SK-N-SH (cell line): ENCODE results near the gene WNK2. TPM values are rescaled to one million over a fixed set of nuclear protein-coding genes. Genes with fewer than 3 reads are reported as not detected.

ENCODE experiments used
- CTCF ChIA-PET: fragments of 300-600, 350-600 bp; formaldehyde crosslinking; extraction: SDS; loops from one replicate; lab custom pipeline; 2021; lab: Yijun Ruan, JAX
- POLR2A ChIA-PET: fragments of 350-600 bp; sonication (Branson Sonifier 250); formaldehyde crosslinking; extraction: SDS; loops from one replicate; lab custom pipeline; 2020; ENCODE audit warnings: antibody characterized with exemption, inconsistent platforms; lab: Yijun Ruan, JAX
- DNase-seq: peaks from one replicate; pipeline ENCODE4 v3.0.0; 2012
- H2AFZ ChIP-seq: fragments of 200-600 bp; sonication (generic); 2 replicates; pipeline ENCODE4 v1.8.1; 2016; ENCODE audit warnings: antibody characterized with exemption, mild to moderate bottlenecking, low read depth
- H3F3A ChIP-seq: fragments of 200-600 bp; sonication (generic); replicated peaks from 2 replicates; pipeline ENCODE3; 2016; ENCODE audit warnings: antibody characterized with exemption, mild to moderate bottlenecking; ENCODE audit not compliant: insufficient read depth
- H3K27ac ChIP-seq, 2 experiments: fragments of 200-500 bp in 1 of 2; fragments of 200-600 bp in 1 of 2; sonication (Bioruptor generic) in 1 of 2; sonication (generic), shearing (Covaris generic) in 1 of 2; 2 replicates each; pipeline versions ENCODE4 v1.5.1 to v1.6.1; 2014 to 2016; ENCODE audit warnings: low read depth in 2 of 2, inconsistent platforms in 1 of 2, low read length in 1 of 2, mild to moderate bottlenecking in 1 of 2, mixed read lengths in 1 of 2
- H3K27me3 ChIP-seq: fragments of 200-600 bp; sonication (generic), shearing (Covaris generic); 2 replicates; pipeline ENCODE4 v1.6.1; 2016; ENCODE audit warnings: mixed run types; ENCODE audit not compliant: insufficient read depth
- H3K36me3 ChIP-seq, 2 experiments: fragments of 200-500 bp in 1 of 2; fragments of 200-600 bp in 1 of 2; sonication (Bioruptor generic) in 1 of 2; sonication (generic) in 1 of 2; replicated peaks in 1 of 2; 2 replicates each; pipeline versions ENCODE3 to v1.5.1; 2014 to 2016; ENCODE audit warnings: low read length in 1 of 2, mild to moderate bottlenecking in 1 of 2; ENCODE audit not compliant: insufficient read depth in 2 of 2, control insufficient read depth in 1 of 2
- H3K4me1 ChIP-seq, 2 experiments: fragments of 200-500 bp in 1 of 2; fragments of 200-600 bp in 1 of 2; sonication (Bioruptor generic) in 1 of 2; sonication (generic), shearing (Covaris generic) in 1 of 2; 2 replicates each; pipeline versions ENCODE4 v1.5.1 to v1.6.1; 2014 to 2016; ENCODE audit warnings: low read depth in 1 of 2, low read length in 1 of 2, mixed run types in 1 of 2; ENCODE audit not compliant: insufficient read depth in 2 of 2, control insufficient read depth in 1 of 2
- H3K4me2 ChIP-seq: fragments of 200-600 bp; sonication (generic), shearing (Covaris generic); 2 replicates; pipeline ENCODE4 v1.6.1; 2017; ENCODE audit warnings: mixed run types
- H3K4me3 ChIP-seq, 2 experiments: fragments of 200-500 bp in 1 of 2; fragments of 200-600 bp in 1 of 2; sonication (Bioruptor generic) in 1 of 2; sonication (generic), shearing (Covaris generic) in 1 of 2; 2 replicates each; pipeline versions ENCODE4 v1.5.1 to v1.8.1; 2014 to 2016; ENCODE audit warnings: low read depth in 2 of 2, inconsistent platforms in 1 of 2, low read length in 1 of 2, mild to moderate bottlenecking in 1 of 2, mixed read lengths in 1 of 2, moderate library complexity in 1 of 2
- H3K79me2 ChIP-seq: fragments of 200-600 bp; sonication (generic); 2 replicates; pipeline ENCODE4 v1.8.1; 2017; ENCODE audit warnings: mild to moderate bottlenecking; ENCODE audit not compliant: insufficient read depth
- H3K9ac ChIP-seq: fragments of 200-600 bp; sonication (generic); 2 replicates; pipeline ENCODE4 v1.6.1; 2017; ENCODE audit warnings: mixed run types
- H3K9me2 ChIP-seq: fragments of 200-600 bp; sonication (generic); 2 replicates; pipeline ENCODE4 v1.6.1; 2017; ENCODE audit warnings: mixed run types
- H3K9me3 ChIP-seq: fragments of 200-600 bp; sonication (generic); 2 replicates; pipeline ENCODE4 v1.6.1; 2017; ENCODE audit warnings: mixed run types, mild to moderate bottlenecking, moderate library complexity
- H4K20me1 ChIP-seq: fragments of 200-600 bp; sonication (generic); 2 replicates; pipeline ENCODE4 v1.6.1; 2017; ENCODE audit warnings: mild to moderate bottlenecking, mixed run types; ENCODE audit not compliant: insufficient read depth
- GABPA ChIP-seq: IDR thresholded peaks from 2 replicates; pipeline ENCODE4 v1.4.0; 2012; ENCODE audit warnings: low read depth, mild to moderate bottlenecking
- GATA2 ChIP-seq: sonication (generic); formaldehyde crosslinking; IDR thresholded peaks from 2 replicates; pipeline ENCODE4 v1.5.0; 2020; ENCODE audit warnings: mild to moderate bottlenecking, missing genetic modification reagents
- TCF12 ChIP-seq: IDR thresholded peaks from 2 replicates; pipeline ENCODE4 v1.4.0; 2012
- WGBS: methylation state at CpG from one replicate; pipeline ENCODE4 v1.1.6; 2017; ENCODE audit warnings: low lambda C conversion rate; 5-methylcytosine and 5-hydroxymethylcytosine counted together
- polyA plus RNA-seq, 3 experiments: library from polyadenylated mRNA; depleted of rRNA; stranded (reverse); fragments of >200 nt; gene quantifications; 2 replicates each; pipeline ENCODE4 v1.2.3, GENCODE V29; 2012

WNK2 gene
- polyA plus RNA-seq, 1 of the 3 experiments (the other 2 are of a cell fraction) = 0.12 TPM

GRCh38 chr9:93369686-93370085, 185.7 kb downstream of the WNK2 start:
- no peak overlapping the region for H3K27ac ChIP-seq
- no peaks in the 10 kb centered on the region for H3K36me3 ChIP-seq
- H3K4me3 ChIP-seq = no peak overlapping the region
- ChIA-PET CTCF (no interaction called here), POLR2A (no interaction called here)
- H3K9ac ChIP-seq = no peak overlapping the region
- no peaks in the 10 kb centered on the region for H3K79me2 ChIP-seq
- H3K4me1 ChIP-seq = no peaks in the 10 kb centered on the region
- H3K27me3 ChIP-seq = no peaks in the 10 kb centered on the region
- H3K9me3 ChIP-seq = no peaks in the 10 kb centered on the region
- WGBS = 74% methylated on average over 1 of the region's 1 CpG
- H3F3A ChIP-seq = no peaks in the 10 kb centered on the region
- DNase-seq = no peak
- no peaks in the 10 kb centered on the region for H4K20me1 ChIP-seq
- no peak overlapping the region for H2AFZ ChIP-seq
- no peak overlapping the region for H3K4me2 ChIP-seq
- no peak for TF ChIP-seq GATA2 (CRISPR knock-in tag)
- TF ChIP-seq GABPA = no peak
- no peak for TF ChIP-seq TCF12
- H3K9me2 ChIP-seq = no peaks in the 10 kb centered on the region

Other genes starting within 250 kb of the WNK2 start
- not detected in 2 replicates for gene FGD3, start 236.6 kb upstream of the WNK2 start, polyA plus RNA-seq (2012; rRNA removed)
- 0.49 and 0.67 TPM in 2 replicates for gene SUSD3, start 125.4 kb upstream of the WNK2 start, polyA plus RNA-seq (2012; rRNA removed)
- 141 and 165 TPM in 2 replicates for gene CARD19, start 87.9 kb upstream of the WNK2 start, polyA plus RNA-seq (2012; rRNA removed)
- 23.2 and 31.7 TPM in 2 replicates for gene NINJ1, start 49.9 kb upstream of the WNK2 start, polyA plus RNA-seq (2012; rRNA removed)